Right forelimb (tissue), 1 donor: Measurements from ENCODE around the gene TICAM2.

Source experiments
- DNase-seq: peaks from one replicate; pipeline ENCODE4 v3.0.0-alpha.2; 2018

The TICAM2 gene

GRCh38 chr5:115561176-115561575 is 41.1 kb downstream of the TICAM2 start:
- DNase-seq, result no peak

GRCh38 chr5:115559524-115559923 is 42.8 kb downstream of the TICAM2 start:
- no peak for DNase-seq

GRCh38 chr5:115558388-115558956 is 43.8 kb downstream of the TICAM2 start:
- no peak for DNase-seq

GRCh38 chr5:115557667-115558387 is 44.5 kb downstream of the TICAM2 start:
- DNase-seq, result no peak

GRCh38 chr5:115556276-115556675 is 46.0 kb downstream of the TICAM2 start:
- DNase-seq, result no peak

- no peak for DNase-seq
Measured at GRCh38 chr5:115555084-115555633, 47.1 kb downstream of the TICAM2 start.

GRCh38 chr5:115553082-115553481 is 49.2 kb downstream of the TICAM2 start:
- DNase-seq, result no peak

GRCh38 chr5:115551415-115551814 is 50.9 kb downstream of the TICAM2 start:
- DNase-seq, result no peak

GRCh38 chr5:115549154-115549553 is 53.1 kb downstream of the TICAM2 start:
- no peak for DNase-seq

- DNase-seq, result no peak
Measured at GRCh38 chr5:115548683-115549082, 53.6 kb downstream of the TICAM2 start.

GRCh38 chr5:115545351-115545882 is 56.9 kb downstream of the TICAM2 start:
- DNase-seq, result no peak

GRCh38 chr5:115544436-115545350 is 57.6 kb downstream of the TICAM2 start, which contains the start of gene FEM1C:
FEM1C (minus strand) TSS chr5:115544775; CDS start chr5:115543493, 1,282 bp downstream.
- DNase-seq, result peak; percentile 99

- no peak for DNase-seq
Measured at GRCh38 chr5:115544043-115544435, 58.2 kb downstream of the TICAM2 start.

- no peak for DNase-seq
Measured at GRCh38 chr5:115543365-115544042, 58.8 kb downstream of the TICAM2 start.

- DNase-seq, result no peak
Measured at GRCh38 chr5:115542651-115543364, 59.5 kb downstream of the TICAM2 start.

GRCh38 chr5:115542086-115542485 is 60.2 kb downstream of the TICAM2 start:
- no peak for DNase-seq

- no peak for DNase-seq
Measured at GRCh38 chr5:115541611-115542010, 60.7 kb downstream of the TICAM2 start.

- DNase-seq, result no peak
Measured at GRCh38 chr5:115535479-115536035, 66.7 kb downstream of the TICAM2 start.

- no peak for DNase-seq
Measured at GRCh38 chr5:115532517-115532916, 69.8 kb downstream of the TICAM2 start.

GRCh38 chr5:115531787-115532367 is 70.4 kb downstream of the TICAM2 start:
- no peak for DNase-seq

GRCh38 chr5:115531380-115531779 is 70.9 kb downstream of the TICAM2 start:
- no peak for DNase-seq
